GM19240 (cell line): ENCODE results near the gene MPP4.

ENCODE experiments used
- DNase-seq: peaks from one replicate; pipeline ENCODE4 v3.0.0; 2011; ENCODE audit warnings: low spot score; ENCODE audit not compliant: insufficient read length

Gene MPP4

GRCh38 chr2:201631041-201631440 lies 67.4 kb downstream of the MPP4 start:
- no peak for DNase-seq

- no peak for DNase-seq
Observed at GRCh38 chr2:201630577-201630976, 67.9 kb downstream of the MPP4 start.

GRCh38 chr2:201628545-201628944 lies 69.9 kb downstream of the MPP4 start:
- DNase-seq: no peak

GRCh38 chr2:201622306-201622970 lies 76.0 kb downstream of the MPP4 start:
- no peak for DNase-seq

GRCh38 chr2:201621293-201621999 lies 77.0 kb downstream of the MPP4 start:
- no peak for DNase-seq

GRCh38 chr2:201618744-201619662 lies 79.4 kb downstream of the MPP4 start:
- DNase-seq: no peak

- DNase-seq: no peak
Observed at GRCh38 chr2:201608021-201608420, 90.4 kb downstream of the MPP4 start.

GRCh38 chr2:201607568-201607967 lies 90.9 kb downstream of the MPP4 start:
- no peak for DNase-seq

GRCh38 chr2:201600906-201601305 lies 97.5 kb downstream of the MPP4 start:
- DNase-seq: no peak

- no peak for DNase-seq
Observed at GRCh38 chr2:201597397-201597796, 101.0 kb downstream of the MPP4 start.
